Activated CD4-positive, CD25-positive, alpha-beta regulatory T cell treated with anti-CD3 and anti-CD28 coated beads, Interleukin-2, amount 50 U/mL, for 72 hours (primary cell): ENCODE results near the gene IRS2.
A peak's percentile ranks its signal among the peaks of the same experiment; 100 is the strongest.

Source experiments
- DNase-seq: peaks from one replicate; pipeline ENCODE4 v3.0.0; 2021

IRS2 gene

GRCh38 chr13:109780845-109781383 is 5.5 kb downstream of the IRS2 start:
- no peak for DNase-seq

- no peak for DNase-seq
Observed at GRCh38 chr13:109779876-109780510, 6.4 kb downstream of the IRS2 start.

- DNase-seq: peak; percentile 40
Observed at GRCh38 chr13:109779074-109779473, 7.3 kb downstream of the IRS2 start.

GRCh38 chr13:109778102-109778542 is 8.3 kb downstream of the IRS2 start:
- DNase-seq: no peak

- DNase-seq: no peak
Observed at GRCh38 chr13:109776575-109776974, 9.8 kb downstream of the IRS2 start.

GRCh38 chr13:109773786-109774185 is 12.6 kb downstream of the IRS2 start:
- DNase-seq: no peak

- no peak for DNase-seq
Observed at GRCh38 chr13:109773276-109773675, 13.1 kb downstream of the IRS2 start.

GRCh38 chr13:109771926-109772325 is 14.5 kb downstream of the IRS2 start:
- no peak for DNase-seq

GRCh38 chr13:109770436-109770835 is 15.9 kb downstream of the IRS2 start:
- DNase-seq: no peak

- DNase-seq: no peak
Observed at GRCh38 chr13:109769921-109770320, 16.5 kb downstream of the IRS2 start.

GRCh38 chr13:109769275-109769674 is 17.1 kb downstream of the IRS2 start:
- DNase-seq: no peak

GRCh38 chr13:109768616-109769015 is 17.8 kb downstream of the IRS2 start:
- DNase-seq: no peak

- no peak for DNase-seq
Observed at GRCh38 chr13:109768176-109768575, 18.2 kb downstream of the IRS2 start.

GRCh38 chr13:109767023-109767422 is 19.4 kb downstream of the IRS2 start:
- no peak for DNase-seq

GRCh38 chr13:109764470-109765291 is 21.7 kb downstream of the IRS2 start:
- no peak for DNase-seq

- no peak for DNase-seq
Observed at GRCh38 chr13:109764045-109764444, 22.3 kb downstream of the IRS2 start.

- no peak for DNase-seq
Observed at GRCh38 chr13:109762791-109763190, 23.6 kb downstream of the IRS2 start.

GRCh38 chr13:109761695-109762094 is 24.7 kb downstream of the IRS2 start:
- no peak for DNase-seq

GRCh38 chr13:109760951-109761350 is 25.4 kb downstream of the IRS2 start:
- DNase-seq: no peak

GRCh38 chr13:109760402-109760801 is 26.0 kb downstream of the IRS2 start:
- no peak for DNase-seq

- no peak for DNase-seq
Observed at GRCh38 chr13:109759609-109760008, 26.8 kb downstream of the IRS2 start.

- no peak for DNase-seq
Observed at GRCh38 chr13:109758937-109759480, 27.4 kb downstream of the IRS2 start.

- DNase-seq: no peak
Observed at GRCh38 chr13:109756778-109757177, 29.6 kb downstream of the IRS2 start.

- DNase-seq: no peak
Observed at GRCh38 chr13:109755997-109756396, 30.4 kb downstream of the IRS2 start.
